Activated CD8-positive, alpha-beta memory T cell treated with anti-CD3 and anti-CD28 coated beads, Interleukin-2, amount 50 U/mL, for 1 hour (primary cell): ENCODE results near the gene CCDC186.

ENCODE experiments used
- DNase-seq: peaks from one replicate; pipeline ENCODE4 v3.0.0-alpha.2; 2020; ENCODE audit errors: extremely low read depth

CCDC186 gene

DNA sequence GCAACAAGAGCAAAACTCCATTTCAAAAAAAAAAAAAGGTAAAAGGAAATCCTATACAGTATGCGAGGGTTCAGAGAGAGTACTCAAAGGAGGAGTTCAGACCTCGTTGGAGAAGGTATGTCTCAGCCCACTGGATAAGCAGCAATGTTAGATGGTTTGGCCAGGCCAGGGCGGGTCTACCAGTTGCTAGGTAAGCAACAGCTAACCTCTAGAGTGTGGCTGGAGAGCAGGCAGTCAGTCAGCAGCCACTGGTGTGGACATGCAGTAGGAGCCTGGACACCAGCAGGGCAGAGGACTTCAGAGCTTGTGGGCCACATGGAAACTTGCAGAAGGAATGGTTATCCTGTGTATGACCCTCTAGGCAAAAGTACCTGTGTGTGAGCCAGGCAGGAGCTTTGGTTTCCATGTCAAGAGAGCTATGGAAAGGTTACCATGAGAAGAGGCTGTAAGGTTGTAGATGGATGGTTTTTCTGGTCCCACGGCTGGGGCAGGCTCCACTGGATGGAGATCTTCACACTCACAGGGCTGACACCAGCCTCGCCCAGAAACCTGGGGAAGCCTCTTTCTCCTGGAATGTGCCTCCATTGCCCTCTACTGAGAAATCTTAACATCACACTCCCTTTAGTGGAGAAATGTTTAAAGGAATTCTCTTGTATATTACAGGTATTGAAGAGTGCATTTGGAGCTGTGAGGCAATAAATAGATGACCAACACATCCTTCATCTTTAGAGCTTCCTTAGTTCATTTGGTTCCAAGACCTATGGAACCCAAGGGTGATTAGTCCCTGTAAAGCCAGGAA lies 63.6 kb downstream of the CCDC186 start:
- no peak for DNase-seq

DNA sequence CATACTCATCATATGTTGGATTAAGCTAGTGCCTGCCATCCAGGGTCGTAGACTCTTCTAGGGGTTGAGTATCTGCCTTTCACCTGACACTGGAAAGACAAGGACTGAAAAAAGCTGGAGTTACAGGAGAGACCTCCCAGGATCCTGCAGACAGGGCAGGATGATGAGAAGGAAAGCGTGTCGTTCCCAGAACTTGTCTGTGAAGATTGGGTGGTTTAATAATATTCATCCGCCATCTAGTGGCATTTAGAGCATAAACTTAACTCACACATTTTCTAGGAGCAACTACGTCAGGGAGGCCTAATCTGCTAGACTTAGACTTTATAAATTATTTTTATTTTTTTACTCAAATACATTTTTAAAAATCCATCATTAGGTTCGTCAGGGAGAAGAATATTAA lies 70.7 kb downstream of the CCDC186 start:
- DNase-seq, result no peak

DNA sequence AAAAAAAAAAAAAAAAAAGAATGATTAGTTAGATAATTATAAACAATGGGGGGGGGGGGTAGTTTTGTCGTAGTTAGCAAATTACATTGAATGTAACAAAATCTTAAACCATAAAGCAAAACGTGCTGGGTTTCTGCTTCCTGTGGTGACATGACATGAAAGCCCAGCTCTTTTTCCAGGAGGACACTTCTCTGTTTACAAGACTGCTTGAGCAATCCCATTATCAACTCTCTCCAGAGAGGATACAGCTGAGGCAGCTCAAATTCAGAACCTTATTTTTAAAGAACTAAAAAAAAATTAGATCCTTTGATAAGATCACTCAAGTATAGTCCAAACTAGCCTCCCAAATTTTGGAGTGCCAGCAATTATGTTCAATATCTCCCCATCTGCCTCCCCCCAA lies 71.7 kb downstream of the CCDC186 start:
- no peak for DNase-seq

DNA sequence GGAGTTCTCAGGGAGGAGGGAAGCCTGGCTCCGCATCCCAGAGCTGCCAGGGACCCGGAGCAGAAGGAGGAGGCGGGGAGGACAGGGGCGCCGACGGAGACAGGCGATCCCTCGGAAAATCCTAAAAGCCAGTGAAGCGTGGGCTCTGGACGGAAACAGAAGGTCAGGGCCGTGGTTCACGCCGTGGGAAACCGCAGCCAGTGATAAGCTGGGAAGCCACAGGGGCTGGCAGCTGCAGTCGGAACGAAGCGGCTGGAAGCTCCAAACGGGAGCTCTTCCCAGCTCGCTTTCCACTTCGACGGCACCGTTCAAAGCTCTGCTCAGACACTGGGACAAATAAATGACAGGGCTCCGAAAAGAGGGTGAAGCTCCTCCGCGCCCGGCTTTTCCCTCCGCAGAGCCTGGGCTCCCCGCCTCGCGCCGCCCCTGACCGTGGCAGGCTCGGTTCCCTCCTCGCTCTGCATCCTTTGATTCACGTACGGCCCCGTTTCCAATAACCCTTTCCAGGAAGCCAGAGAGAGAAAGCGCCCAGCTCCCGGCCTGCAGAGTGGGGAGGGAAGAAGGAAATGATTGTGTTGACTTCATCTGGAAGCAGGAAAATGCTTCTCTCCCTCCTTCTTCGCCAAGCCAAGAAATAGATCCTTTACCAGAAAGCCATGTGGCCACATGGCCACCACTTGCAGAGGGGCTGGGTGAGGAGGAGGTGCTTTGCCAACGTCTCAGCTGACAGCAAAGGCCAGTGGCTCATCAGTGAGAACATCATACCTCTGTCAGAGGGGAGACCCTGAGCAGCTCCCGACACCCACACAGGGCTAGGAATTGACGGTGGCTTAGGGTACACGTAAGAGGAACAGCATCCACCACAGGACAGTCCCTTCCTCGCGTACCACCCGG lies 72.9 kb downstream of the CCDC186 start:
- DNase-seq, result no peak

DNA sequence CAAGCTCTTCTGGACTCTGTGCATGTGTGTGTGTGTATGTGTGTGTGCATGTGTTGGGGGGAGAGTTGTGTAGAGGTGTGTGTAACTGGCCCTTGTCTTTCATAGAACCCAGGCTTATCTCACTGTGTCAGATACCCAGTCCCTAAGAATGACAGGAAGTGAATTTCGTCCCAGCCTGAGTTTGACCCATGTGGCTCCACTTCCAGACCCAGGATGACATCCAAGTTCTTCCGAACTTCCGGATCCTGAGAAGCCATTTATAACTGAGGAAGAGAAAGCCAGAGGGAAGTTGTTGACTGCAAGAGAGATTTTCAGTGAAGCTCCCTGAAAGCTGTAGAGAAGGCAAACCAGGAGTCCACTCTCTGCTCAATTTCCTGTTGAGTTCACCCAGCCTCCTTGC lies 77.1 kb downstream of the CCDC186 start:
- no peak for DNase-seq

DNA sequence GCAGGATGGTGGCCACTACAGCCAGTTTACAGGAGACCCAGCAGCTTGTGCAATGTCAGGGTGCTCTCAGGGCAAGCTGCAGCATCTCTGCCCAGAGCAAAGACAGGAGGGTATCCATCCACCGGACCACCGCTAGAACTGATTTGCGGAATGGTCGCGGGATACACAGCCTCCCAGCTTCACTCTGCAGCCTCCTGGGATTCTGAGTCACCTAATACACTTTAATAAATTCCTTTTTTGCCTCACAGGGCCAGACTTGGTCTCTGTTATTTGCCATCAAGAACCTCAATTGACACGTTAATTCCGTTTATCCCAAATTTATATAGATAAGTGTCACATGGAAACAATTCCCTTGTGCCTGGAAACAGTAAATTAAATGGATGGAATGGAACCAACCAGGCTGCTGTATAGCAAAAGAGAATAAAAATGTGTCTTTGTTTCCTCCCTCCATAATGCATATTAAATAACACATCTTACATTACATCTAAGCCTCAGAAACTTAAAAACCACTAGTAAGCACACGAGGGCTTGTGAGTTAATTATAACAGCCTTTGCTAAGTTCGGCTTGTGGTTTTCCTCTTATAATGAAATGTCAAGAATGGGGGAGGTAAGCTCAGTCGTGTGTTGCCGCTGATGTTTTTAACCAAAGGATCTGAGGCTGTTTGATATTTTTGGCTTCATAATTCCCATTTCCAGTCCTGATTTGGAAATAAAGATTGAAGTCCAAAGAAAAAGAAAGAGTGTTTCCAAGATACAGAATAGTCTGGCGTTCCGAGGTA lies 78.3 kb downstream of the CCDC186 start:
- DNase-seq, result no peak

DNA sequence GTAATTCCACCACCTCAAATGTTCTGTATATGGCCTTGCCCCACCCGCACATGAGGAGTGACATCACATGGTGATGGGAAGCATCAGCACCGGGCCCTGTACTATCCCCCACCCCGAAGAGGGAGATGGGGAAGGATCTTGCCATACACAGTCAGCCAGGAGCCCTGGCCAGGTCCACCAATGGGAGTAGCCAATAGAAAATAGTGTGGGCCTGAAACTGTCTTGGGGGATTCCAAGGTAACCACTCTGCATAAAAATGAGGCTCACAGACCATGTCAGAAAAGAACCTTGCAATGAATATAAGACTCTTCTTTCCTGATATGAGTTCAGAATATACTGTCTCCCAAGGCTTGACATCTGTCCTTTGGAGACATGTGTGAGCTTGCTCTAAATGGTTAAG lies 79.2 kb downstream of the CCDC186 start:
- DNase-seq, result no peak

DNA sequence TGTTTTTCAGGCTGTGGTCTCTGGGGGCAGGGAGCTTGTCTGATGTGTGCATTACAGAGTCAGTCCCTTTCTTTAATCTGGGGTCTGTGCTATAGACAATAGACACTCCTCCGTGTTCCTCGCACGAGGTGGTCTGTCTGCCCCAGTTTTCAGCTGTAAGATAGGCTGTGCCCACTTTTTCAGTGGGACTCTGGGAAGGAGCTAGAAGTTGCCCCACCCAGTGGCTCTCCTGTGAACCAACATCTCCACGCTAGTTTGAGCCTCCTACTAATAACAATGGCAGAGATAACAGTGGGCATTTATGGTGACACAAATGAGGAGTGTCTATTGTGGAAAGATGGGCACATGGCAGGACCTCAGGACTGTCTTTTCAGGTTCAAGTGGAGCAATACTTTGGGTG lies 86.3 kb downstream of the CCDC186 start:
- DNase-seq, result no peak

DNA sequence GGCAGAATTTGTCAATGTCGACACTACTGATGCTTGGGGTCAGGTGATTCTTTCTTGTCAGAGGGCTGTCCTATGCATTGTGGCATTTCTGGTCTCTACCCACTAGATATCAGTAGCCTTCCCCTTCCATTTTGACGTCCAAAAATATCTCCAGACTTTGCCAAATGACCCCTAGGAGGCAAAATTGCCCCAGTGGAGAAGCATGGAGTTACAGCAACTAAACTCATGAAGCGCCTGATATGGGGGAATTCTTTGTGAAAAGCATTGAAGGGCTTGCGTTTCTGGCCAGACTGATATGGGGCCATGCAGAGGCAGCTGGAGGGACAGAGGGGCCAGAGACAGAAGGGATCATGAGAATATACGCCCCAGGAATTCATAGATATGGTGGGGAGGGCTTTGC lies 86.7 kb downstream of the CCDC186 start:
- no peak for DNase-seq

DNA sequence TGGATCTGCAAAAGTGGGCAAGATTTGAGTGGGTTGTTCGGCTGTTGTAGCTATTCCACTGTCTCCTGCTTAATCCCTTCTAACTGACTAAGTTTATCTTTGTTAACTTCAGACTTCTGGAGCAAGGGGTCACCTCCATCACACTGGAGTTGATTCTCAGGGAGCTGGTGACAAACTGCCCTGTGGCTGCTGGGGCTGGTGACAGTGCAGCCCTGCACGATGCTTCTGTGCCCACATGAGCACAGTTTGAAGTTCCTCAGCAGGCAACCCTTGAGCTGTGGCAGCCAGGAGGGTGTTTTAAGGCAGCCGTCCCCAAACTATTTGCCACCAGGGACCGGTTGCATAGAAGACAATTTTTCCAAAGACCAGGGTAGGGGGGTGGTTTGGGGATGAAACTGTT lies 89.8 kb downstream of the CCDC186 start:
- DNase-seq, result no peak

DNA sequence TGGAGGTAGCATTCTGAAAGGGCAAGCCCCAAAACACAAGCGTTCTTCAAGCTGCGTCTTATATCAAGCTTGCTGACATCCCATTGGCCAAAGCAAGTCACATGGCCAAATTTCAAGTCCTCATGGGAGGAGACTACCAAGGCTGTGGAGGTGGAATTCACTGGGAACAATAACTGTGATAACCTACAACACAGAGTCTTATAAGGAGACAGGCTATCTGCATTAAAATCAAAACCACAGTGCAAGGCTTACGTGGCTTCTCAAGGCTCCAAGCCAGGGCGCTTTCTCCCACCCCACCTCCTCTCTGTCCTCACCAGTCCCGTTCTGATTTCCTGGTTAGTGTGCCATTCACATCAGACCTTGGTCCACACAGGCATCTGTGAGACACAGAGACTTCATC lies 91.0 kb downstream of the CCDC186 start:
- DNase-seq, result no peak

DNA sequence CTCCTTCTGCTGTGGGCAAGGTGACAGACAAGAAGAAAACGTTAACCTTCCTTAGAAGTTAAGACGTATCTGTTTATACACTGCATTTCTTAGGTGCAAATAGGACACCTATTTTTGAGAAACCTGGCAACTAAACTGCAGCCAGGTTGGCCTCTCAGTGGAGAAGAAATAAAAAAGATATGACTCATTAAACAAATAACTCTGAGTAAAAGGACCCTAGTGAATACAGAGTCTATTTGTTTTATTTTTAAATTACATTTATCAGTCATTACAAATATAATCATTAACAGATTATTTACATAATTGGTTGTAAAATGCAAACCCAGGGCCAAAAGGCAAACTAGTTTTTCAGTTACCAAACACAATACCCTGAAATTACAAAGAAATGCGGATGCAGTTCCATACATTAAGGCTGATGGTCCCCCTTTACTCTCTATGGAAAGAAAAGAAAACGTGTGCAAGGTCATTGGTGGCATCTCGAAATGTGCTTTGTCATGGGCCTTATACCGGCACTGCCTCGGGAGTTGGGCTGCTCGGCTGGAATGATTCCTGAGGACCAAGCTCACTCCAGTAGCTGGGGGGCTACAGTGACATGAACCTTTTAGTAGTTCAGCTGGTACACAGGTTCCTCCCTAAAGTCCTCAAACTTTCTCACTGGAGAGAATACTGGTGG lies 92.0 kb downstream of the CCDC186 start:
- no peak for DNase-seq

DNA sequence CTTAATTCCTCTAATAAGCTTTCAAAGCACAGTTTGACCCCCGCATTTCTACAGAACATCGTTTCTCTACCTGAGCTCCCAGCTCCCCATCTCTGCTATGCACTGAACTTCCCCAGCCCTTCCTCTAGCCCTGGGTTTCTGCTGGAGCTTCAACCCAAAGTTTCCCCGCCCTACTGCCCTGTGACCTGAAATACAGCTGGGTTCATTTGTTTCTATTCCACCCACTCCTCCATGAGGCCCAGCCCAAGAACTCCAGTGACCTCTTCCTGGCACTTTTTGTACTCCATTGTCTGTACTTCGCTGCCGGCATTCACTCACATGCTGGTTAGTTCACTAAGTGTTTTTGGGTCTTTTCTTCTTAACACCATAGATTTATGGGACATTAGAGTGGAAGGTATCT lies 94.6 kb downstream of the CCDC186 start:
- DNase-seq, result no peak

DNA sequence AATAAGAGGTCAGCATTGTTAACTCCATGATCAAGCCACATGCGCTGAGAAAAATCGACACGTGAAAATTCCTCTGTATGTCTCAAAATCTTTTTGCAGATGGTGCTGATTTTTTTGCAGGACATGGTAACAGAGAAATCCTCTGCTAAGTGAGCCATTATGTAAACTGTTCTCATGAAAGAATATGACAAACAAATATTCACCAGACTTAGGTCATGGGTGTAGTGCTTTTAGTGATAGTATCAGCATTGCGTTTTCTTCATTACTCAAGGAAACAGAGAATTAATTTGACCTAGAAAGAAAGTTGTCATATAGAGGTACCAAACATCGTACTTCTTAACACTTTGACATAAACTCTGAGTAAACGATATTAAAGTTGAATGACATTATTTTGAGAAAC lies 95.7 kb downstream of the CCDC186 start:
- DNase-seq, result no peak

DNA sequence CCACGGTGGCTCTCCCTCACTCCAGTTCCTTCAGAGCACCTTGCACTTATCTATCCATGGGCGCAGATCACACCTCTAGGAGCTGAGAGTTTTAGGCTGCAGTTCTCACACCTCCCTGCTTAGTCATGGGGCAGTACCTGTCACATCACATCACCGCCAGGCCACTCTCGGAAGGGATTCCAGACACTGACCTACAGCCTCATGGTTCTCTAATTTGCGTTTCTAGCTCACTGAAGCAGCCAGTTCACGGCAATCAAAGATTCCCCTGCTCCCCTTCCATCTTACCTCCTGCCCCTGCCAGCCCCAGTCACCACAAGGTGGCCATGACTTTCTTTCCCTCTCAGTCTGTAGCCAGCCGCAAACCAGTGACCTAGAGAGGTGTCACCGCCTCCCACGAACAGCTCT lies 96.2 kb downstream of the CCDC186 start:
- DNase-seq, result no peak

DNA sequence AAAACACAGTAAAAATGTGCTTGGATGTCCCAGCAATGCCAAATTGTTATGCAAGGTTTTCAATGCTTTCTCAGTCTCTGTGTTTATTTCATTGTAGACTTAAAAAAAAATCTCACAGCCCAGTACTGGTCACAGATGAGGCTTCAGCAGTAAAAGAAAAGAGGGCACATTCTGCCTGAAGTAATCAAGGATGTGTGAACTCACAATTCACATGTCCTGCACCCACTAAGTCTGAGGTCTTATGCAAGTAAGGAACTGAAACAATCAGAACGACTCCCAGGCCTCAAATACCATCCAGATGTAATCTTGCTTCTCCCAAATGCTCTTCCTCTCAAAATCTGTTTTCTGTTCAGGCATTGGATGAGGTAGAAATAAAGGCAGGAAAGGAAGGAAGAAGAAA lies 96.7 kb downstream of the CCDC186 start:
- DNase-seq, result no peak

DNA sequence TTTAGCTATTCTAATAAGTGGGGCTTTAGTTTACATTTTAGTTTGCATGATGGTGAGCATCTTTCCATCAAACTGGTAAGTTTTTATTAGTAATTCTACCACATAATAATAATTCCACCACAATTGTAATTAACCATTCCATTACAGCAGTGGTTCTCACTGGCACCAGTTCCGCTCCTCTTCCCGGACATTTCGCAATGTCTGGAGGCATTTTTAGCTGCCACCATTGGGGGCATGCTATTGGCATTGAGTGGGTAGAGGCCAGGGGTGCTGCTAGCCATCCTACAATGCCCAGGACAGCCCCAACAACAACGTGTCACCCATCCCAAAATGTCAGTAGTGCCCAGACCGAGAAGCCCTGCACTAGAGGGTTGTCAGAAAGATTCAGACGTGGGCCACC lies 98.9 kb downstream of the CCDC186 start:
- no peak for DNase-seq

DNA sequence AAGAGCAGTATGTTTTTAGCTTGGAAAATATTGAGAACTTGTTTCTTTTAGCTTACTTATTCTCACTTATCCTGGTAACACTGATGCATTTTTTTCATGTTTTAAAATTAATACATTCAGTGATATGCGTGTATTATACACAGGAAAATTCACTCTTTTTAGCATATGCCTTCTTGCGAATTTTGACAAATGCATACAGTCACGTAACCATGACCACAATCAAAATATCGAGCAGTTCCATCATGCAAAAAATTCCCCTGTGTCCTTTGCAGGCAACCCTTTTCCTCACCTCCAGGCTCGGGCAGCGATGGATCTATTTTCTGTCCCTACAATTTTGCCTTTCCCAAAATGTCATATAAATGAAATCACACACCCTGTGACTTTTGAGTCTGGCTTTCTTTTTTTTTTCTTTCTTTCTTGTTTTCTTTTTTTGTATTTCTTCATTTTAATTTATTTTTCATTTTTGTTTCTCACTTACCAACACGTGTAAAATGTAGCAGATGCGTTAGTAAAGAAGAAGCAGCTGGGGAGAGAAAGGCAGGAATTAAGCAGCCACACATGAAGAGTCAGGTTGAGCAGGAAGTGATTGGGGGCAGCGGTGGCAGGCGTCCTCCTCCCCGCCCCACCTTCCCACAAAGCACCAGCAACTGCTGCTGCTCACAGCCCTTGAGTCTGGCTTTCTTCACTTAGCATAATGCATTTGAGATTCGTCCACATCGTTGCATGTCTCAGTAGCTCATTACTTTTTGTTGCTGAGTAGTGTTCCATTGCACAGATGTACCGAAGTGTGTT lies 100.4 kb downstream of the CCDC186 start:
- no peak for DNase-seq

DNA sequence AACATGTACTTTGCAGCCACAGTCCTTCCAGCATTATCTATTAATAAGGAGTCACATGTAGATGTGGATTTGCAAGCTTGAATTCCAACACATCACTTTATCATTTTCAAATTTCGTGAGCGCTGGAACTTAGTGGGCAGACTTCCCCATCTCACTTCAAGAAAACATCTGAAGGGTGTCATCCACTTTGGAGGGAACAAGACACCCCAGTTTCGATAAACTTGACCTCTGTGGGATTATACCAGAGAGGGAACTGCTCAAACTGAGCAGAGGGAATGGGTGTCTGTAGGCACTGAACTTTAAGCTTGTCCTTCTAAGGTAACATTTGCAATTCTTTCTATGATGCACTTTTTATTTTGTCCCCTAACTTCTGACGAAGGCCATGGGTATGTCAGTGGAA lies 102.8 kb downstream of the CCDC186 start:
- DNase-seq, result no peak
